ENCODE measurements around the gene NLE1. TPM values are rescaled to one million over a fixed set of nuclear protein-coding genes. Genes with fewer than 3 reads are reported as not detected.
A peak's percentile ranks its signal among the peaks of the same experiment; 100 is the strongest.

NLE1 gene
- polyA plus RNA-seq, 1 of the 3 experiments (the other 2 are of a cell fraction): 22.1 TPM

- POLR2A ChIA-PET: interaction anchor here (1.0 to 1.1 kb wide), 2 partner anchors 11 to 23 kb away, joined by 3 to 5 read pairs; partner anchors contain the start of gene RAD51D
- H3K4me2 ChIP-seq: peak overlapping the region; percentile 98; the same call in 1 of the 2 replicates
Observed at GRCh38 chr17:35142467-35142796, 329 bp upstream of the NLE1 start.

More at GRCh38 chr17:35142467-35142796, 329 bp upstream of the NLE1 start:
- Histone ChIP-seq H3K36me3 (replicated peaks in 1 of 2; ENCODE audit: control insufficient read depth in 1 of 2, insufficient read depth in 2 of 2, low read length in 1 of 2) (peaks cover 13 to 19% of the 10 kb centered on the region in 2 experiments), H3K9me3 (no peaks in the 10 kb centered on the region), H3K9ac (no peak overlapping the region), H2AFZ (ENCODE audit: low read depth) (0 out of 2 replicates have a peak overlapping the region, but pooled peaks have one; percentile 4), H3F3A (replicated peaks; ENCODE audit: insufficient read depth) (no peaks in the 10 kb centered on the region), H3K79me2 (ENCODE audit: insufficient read depth) (peaks cover 29% of the 10 kb centered on the region), H3K27me3 (ENCODE audit: insufficient read depth) (peaks cover 4% of the 10 kb centered on the region; the same call in 1 of the 2 replicates), H3K4me1 (ENCODE audit: control insufficient read depth in 1 of 2, insufficient read depth in 2 of 2, low read depth in 1 of 2, low read length in 1 of 2) (peaks cover 0 to 3% of the 10 kb centered on the region in 2 experiments; a peak in 1 of 4 replicates), H4K20me1 (ENCODE audit: insufficient read depth) (no peaks in the 10 kb centered on the region), H3K9me2 (no peaks in the 10 kb centered on the region), H3K27ac (ENCODE audit: low read depth in 2 of 2, low read length in 1 of 2) (no peak overlapping the region), H3K4me3 (ENCODE audit: low read depth in 2 of 2, low read length in 1 of 2) (peak overlapping the region in 1 of 2 experiments; percentile 99; a peak in 1 of 4 replicates)
- CTCF ChIA-PET: interaction anchor here (1.0 to 3.4 kb wide), 3 partner anchors 10 to 14 kb away, joined by 3 to 11 read pairs (median 6); no protein-coding TSS in a partner anchor
- TF ChIP-seq SMC3 (IDR thresholded peaks at IDR 0.05; ENCODE audit: low read depth, low read length) (no peak), NRF1 (IDR thresholded peaks at IDR 0.05; ENCODE audit: low read depth, low read length) (no peak), NFIC (IDR thresholded peaks at IDR 0.05; ENCODE audit: borderline replicate concordance) (no peak), USF1 (IDR thresholded peaks at IDR 0.05; ENCODE audit: borderline replicate concordance, low read depth) (no peak), REST (IDR thresholded peaks at IDR 0.05; ENCODE audit: low read depth, low read length) (no peak), MAX (IDR thresholded peaks at IDR 0.05; ENCODE audit: low read depth) (no peak), FOXM1 (IDR thresholded peaks at IDR 0.05; ENCODE audit: low read depth) (no peak), ZBTB33 (IDR thresholded peaks at IDR 0.05; ENCODE audit: borderline replicate concordance, low read depth) (no peak), MEF2A (IDR thresholded peaks at IDR 0.05; ENCODE audit: borderline replicate concordance, low read depth) (no peak), IRF3 (IDR thresholded peaks at IDR 0.05; ENCODE audit: low read depth, low read length) (no peak), EZH2phosphoT487 (IDR thresholded peaks at IDR 0.05; ENCODE audit: borderline replicate concordance, low read depth) (no peak), YY1 (IDR thresholded peaks at IDR 0.05; ENCODE audit: low read depth) (no peak), CHD2 (IDR thresholded peaks at IDR 0.05; ENCODE audit: low read length, partially characterized antibody) (no peak), PBX3 (IDR thresholded peaks at IDR 0.05) (no peak), SIN3A (IDR thresholded peaks at IDR 0.05; ENCODE audit: borderline replicate concordance, low read depth, low read length) (no peak), RFX5 (IDR thresholded peaks at IDR 0.05; ENCODE audit: low read length) (no peak), MXI1 (IDR thresholded peaks at IDR 0.05; ENCODE audit: low read depth, low read length) (no peak), TCF12 (IDR thresholded peaks at IDR 0.05) (no peak), JUND (IDR thresholded peaks at IDR 0.05) (no peak), ELF1 (IDR thresholded peaks at IDR 0.05) (no peak)
- DNase-seq: no peak
- 26% methylated on average over 8 of the region's 8 CpGs for WGBS (ENCODE audit: low lambda C conversion rate)

Measured in SK-N-SH (cell line).